COLO829 (cell line): Measurements from ENCODE around the gene BRAT1.
A peak's percentile ranks its signal among the peaks of the same experiment; 100 is the strongest.

Experiments used
- DNase-seq: peaks from one replicate; pipeline ENCODE4 v3.0.0; 2012; ENCODE audit warnings: low spot score

BRAT1 gene

GRCh38 chr7:2523461-2523936 lies 31.8 kb downstream of the BRAT1 start:
- DNase-seq, result no peak

DNA sequence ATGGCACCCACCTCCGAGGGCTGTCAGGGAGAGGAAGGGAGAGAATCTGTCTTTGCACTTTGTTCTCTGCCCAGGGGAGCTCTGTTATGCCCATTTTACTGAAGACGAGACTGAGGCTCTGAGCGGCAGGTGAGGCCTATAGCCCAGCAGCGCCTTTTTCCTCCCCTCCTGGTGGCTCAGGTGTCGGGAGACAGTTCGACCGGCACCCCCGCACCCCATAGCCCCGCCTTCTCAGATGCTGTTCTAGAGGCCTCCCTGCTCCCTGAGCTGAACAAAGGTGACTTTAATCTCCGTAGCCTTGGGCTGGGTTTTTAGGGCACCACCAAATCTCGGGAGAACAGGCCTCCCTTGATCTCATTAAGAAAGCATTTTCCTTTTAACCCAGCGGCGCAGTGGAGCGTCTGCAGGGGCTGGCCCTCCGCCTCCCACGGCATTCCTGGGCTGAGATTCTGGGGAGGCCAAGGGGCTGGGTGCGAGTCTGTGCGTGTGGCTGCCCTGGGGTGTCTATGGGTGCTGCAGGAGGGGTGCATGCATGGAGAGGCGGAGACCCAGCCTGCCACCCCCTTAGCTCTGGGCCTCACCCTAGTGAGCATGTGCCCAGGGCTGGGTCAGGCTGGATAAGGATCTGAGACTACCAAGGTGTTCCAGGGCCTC lies 32.4 kb downstream of the BRAT1 start:
- peak; percentile 82 for DNase-seq

DNA sequence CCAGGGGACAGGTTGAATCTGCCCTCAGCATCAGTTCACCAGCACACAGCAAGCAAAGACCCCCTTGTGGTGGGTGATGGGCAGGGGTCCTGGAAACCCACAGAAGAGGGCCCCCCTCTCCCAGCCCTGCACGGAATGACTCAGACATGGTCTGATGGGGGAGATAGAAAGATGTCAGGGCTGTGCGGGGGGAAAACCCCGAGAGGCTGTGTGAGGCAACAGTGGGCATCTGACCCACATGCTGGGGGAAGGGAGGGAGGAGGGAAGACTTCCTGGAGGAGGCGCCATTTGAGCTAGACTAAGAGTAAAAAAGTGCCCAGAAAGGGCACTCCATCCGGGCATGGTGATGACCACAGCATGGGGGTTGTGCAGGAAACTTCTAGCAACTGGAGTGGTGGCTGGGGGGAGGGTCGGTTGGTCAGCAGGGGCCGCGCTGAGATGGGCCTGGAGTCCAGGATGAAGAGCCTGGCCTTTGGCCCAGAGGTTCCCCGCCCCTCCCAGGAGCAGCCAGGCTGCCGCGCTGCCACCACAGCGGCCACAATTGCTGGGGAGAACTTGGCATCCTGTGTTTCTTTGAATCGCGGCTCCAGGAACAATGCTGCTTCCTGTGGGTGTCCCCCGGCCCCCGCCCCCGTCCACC lies 33.3 kb downstream of the BRAT1 start:
- DNase-seq, result no peak

DNA sequence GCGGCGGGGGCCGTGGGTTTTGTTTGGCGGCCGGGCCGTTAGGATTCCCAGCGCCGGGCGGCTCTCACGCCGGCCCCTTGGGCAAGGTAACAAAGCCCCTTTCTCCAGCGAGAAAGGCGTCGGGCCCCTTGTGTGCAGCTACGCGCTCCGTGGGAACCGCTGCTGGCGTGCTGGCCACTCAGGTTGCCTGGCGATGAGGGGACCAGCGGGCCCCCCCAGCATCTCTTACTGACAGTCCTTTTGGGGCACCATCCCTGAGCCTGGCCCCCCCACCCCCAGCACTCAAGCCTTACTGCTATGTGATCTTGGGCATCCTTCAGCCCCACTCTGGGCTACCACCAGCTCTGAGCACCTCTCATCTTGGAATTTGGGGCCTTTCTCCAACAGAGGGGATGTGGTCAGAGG lies 34.0 kb downstream of the BRAT1 start:
- no peak for DNase-seq

GRCh38 chr7:2520761-2521290 lies 34.5 kb downstream of the BRAT1 start:
- no peak for DNase-seq

DNA sequence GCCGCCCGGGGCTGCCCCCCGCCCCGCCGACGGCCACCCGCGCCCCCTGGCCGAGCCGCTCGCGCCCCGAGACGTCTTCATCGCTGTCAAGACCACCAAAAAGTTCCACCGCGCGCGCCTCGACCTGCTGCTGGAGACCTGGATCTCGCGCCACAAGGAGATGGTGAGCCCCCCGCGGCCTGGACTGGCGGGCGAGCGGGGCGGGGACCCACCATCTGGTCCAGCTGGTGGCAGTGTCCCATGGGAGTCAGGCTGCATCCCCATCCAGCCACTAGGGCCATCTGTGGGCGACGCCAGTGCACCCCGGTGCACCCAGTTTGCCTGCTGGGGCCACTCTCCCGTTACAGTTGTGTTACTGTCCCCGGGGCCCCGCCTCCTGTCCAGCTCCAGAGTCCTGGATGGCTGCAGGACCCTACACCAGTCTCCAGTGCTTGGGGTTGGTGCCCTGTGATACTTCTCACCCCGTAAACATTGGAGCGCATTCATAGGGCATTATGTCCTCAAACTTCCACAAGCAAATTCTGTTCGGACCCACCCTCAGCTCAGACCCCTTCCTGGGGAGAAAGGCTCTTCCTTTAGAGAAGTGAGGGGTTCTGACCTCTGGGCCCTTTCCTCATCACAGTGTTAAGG lies 35.1 kb downstream of the BRAT1 start:
- no peak for DNase-seq

DNA sequence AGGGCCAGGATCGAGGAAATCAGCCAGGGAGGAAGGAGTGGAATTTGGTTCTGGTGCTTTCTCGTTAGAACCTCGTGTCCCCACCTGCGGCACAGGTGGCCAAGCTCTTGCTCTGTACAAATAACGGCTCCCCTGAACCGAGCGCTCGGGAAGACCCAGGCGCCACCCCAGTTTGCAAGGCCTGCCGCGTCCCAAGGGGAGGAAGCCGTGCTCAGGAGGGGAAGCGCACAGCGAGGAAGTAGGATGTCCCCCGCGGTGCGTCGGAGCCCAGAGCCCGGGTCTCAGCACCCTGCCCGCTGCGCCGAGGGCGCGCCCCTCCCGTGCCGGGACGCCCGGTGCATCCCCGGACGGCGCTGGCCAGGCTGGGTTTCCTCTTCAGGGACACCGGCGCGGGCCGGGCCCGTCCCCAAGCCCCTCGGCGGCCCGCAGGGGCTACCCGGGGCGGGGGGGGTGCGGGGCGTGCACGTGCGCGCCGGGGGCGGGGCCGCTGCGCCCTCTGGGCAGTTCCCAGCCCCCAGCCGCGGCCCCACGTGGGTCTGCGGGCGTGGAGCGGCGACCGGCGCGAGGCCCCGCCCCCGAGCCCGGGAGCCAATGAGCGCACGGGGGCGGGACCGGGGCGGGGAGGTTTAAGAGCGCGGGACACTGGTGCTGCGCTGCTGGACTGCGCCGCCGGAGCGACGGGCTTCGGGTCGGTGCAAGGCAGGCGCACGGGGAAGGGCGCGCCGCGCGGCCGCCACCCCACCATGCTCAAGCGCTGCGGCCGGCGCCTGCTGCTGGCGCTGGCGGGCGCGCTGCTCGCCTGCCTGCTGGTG lies 36.0 kb downstream of the BRAT1 start, which contains the start of gene LFNG:
Gene LFNG, plus strand, starts transcription at position 656 of the 812 bp plus-strand sequence. Its CDS starts 88 bp downstream, at position 744.
- DNase-seq, result peak; percentile 92

- DNase-seq, result no peak
Measured at GRCh38 chr7:2518737-2519118, 36.6 kb downstream of the BRAT1 start.

GRCh38 chr7:2517678-2518507 lies 37.4 kb downstream of the BRAT1 start:
- no peak for DNase-seq

GRCh38 chr7:2517026-2517425 lies 38.3 kb downstream of the BRAT1 start:
- no peak for DNase-seq

GRCh38 chr7:2516194-2516555 lies 39.1 kb downstream of the BRAT1 start:
- no peak for DNase-seq

GRCh38 chr7:2515424-2516193 lies 39.7 kb downstream of the BRAT1 start:
- no peak for DNase-seq

DNA sequence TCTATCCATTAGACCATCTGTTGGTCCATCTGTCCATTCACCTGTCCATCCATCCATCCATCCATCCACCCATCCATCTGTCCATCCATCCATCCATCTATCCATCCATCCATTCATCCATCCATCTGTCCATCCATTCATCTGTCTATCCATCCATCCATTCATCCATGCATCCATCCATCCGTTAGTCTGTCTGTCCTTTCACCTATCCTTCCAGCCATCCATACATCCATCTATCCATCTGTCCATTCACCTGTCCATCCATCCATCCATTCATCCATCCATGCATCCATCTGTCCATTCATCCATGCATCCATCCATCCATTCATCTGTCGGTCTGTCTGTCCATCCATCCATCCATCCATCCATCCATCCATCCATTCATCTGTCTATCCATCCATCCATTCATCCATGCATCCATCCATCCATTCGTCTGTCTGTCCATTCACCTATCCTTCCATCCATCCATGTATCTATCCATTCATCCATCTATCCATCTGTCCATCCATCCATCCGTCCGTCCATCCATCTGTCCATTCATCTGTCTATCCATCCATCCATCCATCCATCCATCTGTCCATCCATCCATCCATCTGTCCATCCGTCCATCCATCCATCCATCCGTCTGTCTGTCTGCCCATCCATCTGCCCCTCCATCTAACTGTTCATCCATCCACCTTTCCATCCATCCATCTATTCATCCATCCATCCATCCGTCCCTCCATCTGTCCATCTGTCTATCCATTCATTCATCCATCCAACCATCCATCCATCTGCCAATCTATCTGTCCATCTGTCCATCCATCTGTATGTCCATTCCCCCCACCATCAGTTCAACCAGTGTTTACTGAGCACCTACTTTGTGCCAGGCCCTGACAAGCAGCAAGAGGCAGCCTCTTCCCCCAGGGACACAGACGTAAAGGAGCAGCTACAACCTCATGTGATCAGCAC lies 40.6 kb downstream of the BRAT1 start:
- no peak for DNase-seq

DNA sequence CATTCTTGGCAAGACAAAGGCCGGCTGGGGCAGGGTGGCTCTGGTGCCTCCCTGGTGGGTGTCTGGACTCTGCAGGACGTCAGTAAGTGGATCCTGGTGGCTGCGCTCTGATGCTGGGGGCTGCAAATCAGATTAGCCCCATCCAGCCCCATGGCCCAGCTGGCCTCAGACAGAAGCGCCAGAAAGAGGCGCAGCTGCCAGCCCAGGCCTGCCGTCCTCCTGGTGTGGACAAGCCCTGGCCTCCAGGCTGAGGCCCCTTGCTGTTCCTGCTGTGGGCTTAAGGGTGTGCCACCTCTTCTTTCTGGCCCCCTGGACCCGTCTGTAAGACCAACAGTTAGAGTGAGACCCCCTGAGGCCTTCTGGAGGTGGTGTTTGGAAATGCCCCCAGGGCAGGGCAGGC lies 41.6 kb downstream of the BRAT1 start:
- no peak for DNase-seq

DNA sequence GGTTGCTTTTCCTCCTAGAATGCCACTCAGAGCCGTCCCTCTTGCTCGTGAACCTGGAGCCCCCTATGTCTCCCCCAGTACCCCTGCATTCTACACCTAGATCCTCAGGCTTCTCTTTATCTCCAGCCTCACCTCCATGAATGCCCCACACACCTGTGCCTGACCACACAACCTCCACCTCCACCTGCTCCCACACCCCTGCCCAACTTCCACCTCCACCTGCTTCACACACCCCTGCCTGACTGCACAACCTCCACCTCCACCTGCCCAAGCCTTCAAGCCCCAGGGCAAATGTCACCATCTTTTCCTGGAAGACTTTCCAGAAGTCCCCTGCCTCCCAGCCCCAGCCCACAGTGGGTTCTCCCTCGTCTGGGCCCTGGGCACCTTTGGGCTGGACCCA lies 42.6 kb downstream of the BRAT1 start:
- no peak for DNase-seq

GRCh38 chr7:2512179-2512661 lies 43.1 kb downstream of the BRAT1 start:
- no peak for DNase-seq

DNA sequence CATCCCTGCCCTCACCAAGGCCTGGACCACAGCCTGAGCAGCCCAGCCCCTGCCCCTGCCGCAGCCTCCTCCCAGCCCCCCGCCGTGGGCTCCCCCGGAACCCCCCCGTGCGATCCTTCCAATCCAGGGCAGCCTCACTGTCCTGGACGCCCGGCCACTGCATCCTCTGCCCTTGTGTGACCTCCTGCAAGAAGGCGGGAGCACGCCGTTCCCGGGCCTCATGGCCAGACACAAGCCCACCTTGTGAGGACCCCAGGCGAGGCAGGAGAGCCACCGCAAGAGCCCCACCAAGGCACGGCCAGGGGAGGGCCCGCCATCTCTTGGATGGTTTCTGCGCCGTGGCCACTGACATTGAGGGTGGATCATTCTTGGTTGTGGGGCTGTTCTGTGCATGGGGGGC lies 43.6 kb downstream of the BRAT1 start:
- DNase-seq, result no peak

DNA sequence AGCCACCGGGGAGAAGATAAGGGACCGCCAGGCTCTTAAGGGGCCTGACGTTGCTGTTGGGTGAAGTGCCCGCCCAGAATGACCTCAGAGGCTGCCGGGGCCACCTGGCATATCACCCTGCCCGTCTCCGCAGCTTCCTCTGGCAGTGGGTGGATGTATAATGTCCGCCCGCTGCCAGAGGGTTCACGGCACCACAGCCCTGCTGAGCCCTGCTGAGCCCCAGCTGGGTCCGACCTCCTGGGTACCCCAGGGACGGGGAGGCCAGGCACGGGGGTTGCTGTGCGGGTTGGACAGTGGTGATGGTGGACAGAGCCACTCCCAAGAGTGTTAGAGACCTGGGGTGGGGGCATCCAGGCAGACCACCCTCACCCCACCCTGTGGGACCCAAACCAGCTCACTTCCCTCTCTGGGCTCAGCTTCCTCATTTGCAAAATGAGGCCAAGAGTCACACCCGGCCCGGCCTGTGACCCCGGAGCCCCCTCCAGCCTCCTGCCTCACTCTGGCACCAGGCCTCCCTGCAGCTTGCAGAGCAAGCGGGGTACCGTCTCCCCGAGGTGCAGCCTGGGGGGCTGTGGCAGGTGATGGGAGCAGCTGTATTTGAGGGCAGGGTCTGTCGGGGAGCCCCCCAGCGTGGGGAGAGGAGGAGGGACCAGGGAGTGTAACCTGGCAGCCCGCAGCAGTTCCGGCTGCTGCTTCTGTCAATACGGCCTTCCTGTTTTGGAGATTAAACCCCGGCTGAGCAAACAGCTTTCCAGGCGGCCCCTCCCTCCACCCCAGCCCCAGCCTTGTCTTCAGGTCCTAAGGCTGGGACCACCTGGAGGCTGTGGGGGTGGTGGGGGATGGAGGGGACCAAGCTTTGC lies 44.2 kb downstream of the BRAT1 start:
- DNase-seq, result no peak
